Measurements from ENCODE around the gene GOPC. TPM values are rescaled to one million over a fixed set of nuclear protein-coding genes. Genes with fewer than 3 reads are reported as not detected.

The GOPC gene
- total RNA-seq, 1 experiment from 2014 or later, result 18.7 TPM

GRCh38 chr6:117545161-117545595, 57.1 kb downstream of the GOPC start:
- Histone ChIP-seq H4K20me1 (ENCODE audit: control insufficient read depth, insufficient read depth, insufficient read length) (no peaks in the 10 kb centered on the region), H3T11ph (ENCODE audit: low read length) (no peak overlapping the region), H3K4me1 (ENCODE audit: insufficient read depth, low read length) (peaks cover 9% of the 10 kb centered on the region; the same call in 1 of the 2 replicates), H4K5ac (ENCODE audit: insufficient read length, low read depth, low read length) (no peak overlapping the region), H3K27ac (ENCODE audit: insufficient read length, low read depth, low read length) (no peak overlapping the region), H3K14ac (ENCODE audit: insufficient read depth, low read length) (no peak overlapping the region), H3K56ac (ENCODE audit: insufficient read length, low read depth, low read length) (no peak overlapping the region), H3K18ac (ENCODE audit: insufficient read length, low read depth, low read length) (no peak overlapping the region), H3K4ac (ENCODE audit: low read depth, low read length) (no peak overlapping the region), H3K23me2 (ENCODE audit: insufficient read length, low read depth, low read length, poor library complexity, severe bottlenecking) (peaks cover 4% of the 10 kb centered on the region), H2AK5ac (ENCODE audit: insufficient read length, low read length) (no peak overlapping the region), H3K4me2 (ENCODE audit: insufficient read depth, insufficient read length, low read length) (no peak overlapping the region), H4K8ac (replicated peaks; ENCODE audit: insufficient read length, low read depth, low read length) (no peak overlapping the region), H3K79me1 (ENCODE audit: insufficient read depth, low read depth, low read length, poor library complexity, severe bottlenecking) (no peaks in the 10 kb centered on the region), H2BK12ac (ENCODE audit: insufficient read length, low read depth, low read length) (no peak overlapping the region), H3K27me3 (ENCODE audit: insufficient read depth, low read length) (no peaks in the 10 kb centered on the region), H3K9me3 (ENCODE audit: control insufficient read depth, low read depth, low read length) (no peaks in the 10 kb centered on the region), H2BK15ac (ENCODE audit: low read depth, low read length) (no peak overlapping the region), H2BK5ac (ENCODE audit: insufficient read length, low read length) (no peak overlapping the region), H4K91ac (ENCODE audit: insufficient read length, low read depth, low read length) (no peak overlapping the region), H2AFZ (ENCODE audit: low read length) (no peak overlapping the region), H2BK120ac (ENCODE audit: low read depth, low read length, poor library complexity, severe bottlenecking) (no peak overlapping the region), H3K79me2 (ENCODE audit: insufficient read depth, low read length) (no peaks in the 10 kb centered on the region), H2BK20ac (ENCODE audit: low read depth, low read length, poor library complexity, severe bottlenecking) (no peak overlapping the region), H3K9ac (ENCODE audit: extremely low read depth, insufficient read length, low read length) (no peak overlapping the region), H3K23ac (ENCODE audit: insufficient read length, low read depth, low read length) (no peak overlapping the region)
- H3K4me1 Mint-ChIP-seq, result peaks cover 8 to 18% of the 10 kb centered on the region in 2 experiments; a peak in 3 of 4 replicates
- no peak for DNase-seq
- no peaks in the 10 kb centered on the region for H3K27me3 Mint-ChIP-seq (ENCODE audit: low read depth)
- WGBS (ENCODE audit: extremely low coverage, insufficient read length, low lambda C conversion rate), result no CpG with 5 or more reads among the region's 4 CpGs
- no peaks in the 10 kb centered on the region for H3K9me3 Mint-ChIP-seq
- H3K4me3 Mint-ChIP-seq, result no peak overlapping the region
- H3K27ac Mint-ChIP-seq, result peak overlapping the region in 1 of 3 experiments; percentile 27; a peak in 1 of 7 replicates
- H3K36me3 Mint-ChIP-seq (ENCODE audit: insufficient read depth in 1 of 3, low read depth in 3 of 3), result peaks cover 0 to 5% (median under 1%) of the 10 kb centered on the region in 3 experiments; a peak in 4 of 7 replicates
- TF ChIP-seq CTCF (conservative IDR thresholded peaks at IDR 0.05), result no peak

Measured in H9 (cell line).